GM23338 (cell line): ENCODE results near the gene KLHL36. TPM values are rescaled to one million over a fixed set of nuclear protein-coding genes. Genes with fewer than 3 reads are reported as not detected.

ENCODE experiments used
- ATAC-seq: fragments of 200-7000 bp; cut with Tn5 transposase; 3 replicates; pipeline ENCODE4 v1.9.1; 2020
- DNase-seq: peaks from one replicate; pipeline ENCODE4 v3.0.0-alpha.2; 2015; ENCODE audit warnings: low spot score
- H2AFZ ChIP-seq: fragments of 200-600 bp; sonication (generic); 2 replicates; pipeline ENCODE4 v1.8.0; 2016; ENCODE audit warnings: antibody characterized with exemption, mild to moderate bottlenecking, moderate library complexity
- H3F3A ChIP-seq: fragments of 200-600 bp; sonication (generic); replicated peaks from 2 replicates; pipeline ENCODE4 v1.8.0; 2017; ENCODE audit warnings: antibody characterized with exemption, mixed run types, low read depth
- H3K27ac ChIP-seq: fragments of 200-600 bp; sonication (generic); 2 replicates; pipeline ENCODE4 v1.6.1; 2016; ENCODE audit warnings: low read depth
- H3K27me3 ChIP-seq: fragments of 200-600 bp; sonication (generic); 2 replicates; pipeline ENCODE4 v1.8.0; 2016; ENCODE audit warnings: mild to moderate bottlenecking, mixed run types, moderate library complexity; ENCODE audit not compliant: insufficient read depth
- H3K36me3 ChIP-seq: fragments of 200-600 bp; sonication (generic); 2 replicates; pipeline ENCODE4 v1.8.0; 2016; ENCODE audit warnings: mild to moderate bottlenecking; ENCODE audit not compliant: insufficient read depth
- H3K4me1 ChIP-seq: fragments of 200-600 bp; sonication (generic); 2 replicates; pipeline ENCODE4 v1.8.0; 2016; ENCODE audit warnings: mild to moderate bottlenecking, moderate library complexity; ENCODE audit not compliant: insufficient read depth
- H3K4me2 ChIP-seq: fragments of 200-600 bp; sonication (generic); 2 replicates; pipeline ENCODE4 v1.7.1; 2017; ENCODE audit warnings: mixed run types
- H3K4me3 ChIP-seq: fragments of 200-600 bp; sonication (generic); 2 replicates; pipeline ENCODE4 v1.6.1; 2016; ENCODE audit warnings: mixed run types
- H3K79me2 ChIP-seq: fragments of 200-600 bp; sonication (generic); replicated peaks from 2 replicates; pipeline ENCODE4 v1.8.0; 2017; ENCODE audit warnings: mild to moderate bottlenecking; ENCODE audit not compliant: insufficient read depth
- H3K9me2 ChIP-seq: fragments of 200-600 bp; sonication (generic); 2 replicates; pipeline ENCODE4 v1.8.0; 2017; ENCODE audit not compliant: insufficient read depth
- H4K20me1 ChIP-seq: fragments of 200-600 bp; sonication (generic); replicated peaks from 2 replicates; pipeline ENCODE4 v1.8.0; 2017; ENCODE audit warnings: mild to moderate bottlenecking; ENCODE audit not compliant: insufficient read depth
- H3K27ac Mint-ChIP-seq: 2 replicates; pipeline ENCODE4 v1.8.0; 2020; ENCODE audit warnings: inconsistent platforms, mild to moderate bottlenecking, moderate library complexity, mixed read lengths
- H3K27me3 Mint-ChIP-seq: 3 replicates; pipeline ENCODE4 v1.8.0; 2022; ENCODE audit warnings: low read depth, mild to moderate bottlenecking, moderate library complexity, mixed read lengths, inconsistent platforms; ENCODE audit not compliant: insufficient read depth, poor library complexity
- H3K36me3 Mint-ChIP-seq: 3 replicates; pipeline ENCODE4 v1.8.0; 2021; ENCODE audit warnings: low read depth, mild to moderate bottlenecking, inconsistent platforms, moderate library complexity, mixed read lengths
- H3K4me1 Mint-ChIP-seq: 3 replicates; pipeline ENCODE4 v1.8.0; 2020; ENCODE audit warnings: mild to moderate bottlenecking, inconsistent platforms, mixed read lengths
- H3K4me3 Mint-ChIP-seq: 3 replicates; pipeline ENCODE4 v1.8.0; 2021; ENCODE audit warnings: moderate library complexity, mild to moderate bottlenecking, inconsistent platforms, mixed read lengths
- H3K9me3 Mint-ChIP-seq: 3 replicates; pipeline ENCODE4 v1.8.0; 2020; ENCODE audit warnings: moderate library complexity, mild to moderate bottlenecking, inconsistent platforms, mixed read lengths
- CREB1 ChIP-seq: fragments of 250-450 bp; sonication (Bioruptor Pico); IDR thresholded peaks from 2 replicates; pipeline ENCODE4 v1.5.0; 2020; ENCODE audit warnings: low read depth, mild to moderate bottlenecking, moderate library complexity
- ETS1 ChIP-seq: IDR thresholded peaks from 2 replicates; pipeline ENCODE4 v1.6.1; 2016; ENCODE audit warnings: antibody characterized with exemption
- EZH2 ChIP-seq: fragments of 200-600 bp; sonication (generic); IDR thresholded peaks from one replicate; pipeline ENCODE4 v1.8.0; 2017; ENCODE audit warnings: antibody characterized with exemption, mild to moderate bottlenecking, low read depth; ENCODE audit not compliant: unreplicated experiment
- EZH2phosphoT487 ChIP-seq: fragments of 200-600 bp; sonication (generic); IDR thresholded peaks from one replicate; pipeline ENCODE4 v1.8.1; 2018; ENCODE audit warnings: antibody characterized with exemption; ENCODE audit not compliant: unreplicated experiment
- JUNB ChIP-seq: IDR thresholded peaks from one replicate; pipeline ENCODE4 v1.6.1; 2016; ENCODE audit warnings: antibody characterized with exemption; ENCODE audit not compliant: unreplicated experiment
- NANOG ChIP-seq: IDR thresholded peaks from 2 replicates; pipeline ENCODE4 v1.6.1; 2016; ENCODE audit warnings: antibody characterized with exemption, borderline replicate concordance
- POLR2AphosphoS5 ChIP-seq: IDR thresholded peaks from 2 replicates; pipeline ENCODE4 v1.6.1; 2016; ENCODE audit warnings: antibody characterized with exemption, low read depth
- STAT1 ChIP-seq: IDR thresholded peaks from one replicate; pipeline ENCODE4 v1.6.1; 2016; ENCODE audit warnings: antibody characterized with exemption; ENCODE audit not compliant: unreplicated experiment
- ZNF114 ChIP-seq: fragments of 250-450 bp; sonication (Bioruptor Pico); IDR thresholded peaks from 2 replicates; pipeline ENCODE4 v1.5.0; 2020; ENCODE audit warnings: mild to moderate bottlenecking, moderate library complexity
- ZNF331 ChIP-seq: fragments of 250-450 bp; sonication (Bioruptor Pico); IDR thresholded peaks from 2 replicates; pipeline ENCODE4 v1.5.0; 2020; ENCODE audit warnings: low read depth, mild to moderate bottlenecking, moderate library complexity
- ZNF462 ChIP-seq: fragments of 250-450 bp; sonication (Bioruptor Pico); IDR thresholded peaks from 2 replicates; pipeline ENCODE4 v1.5.0; 2020; ENCODE audit warnings: mild to moderate bottlenecking, moderate library complexity
- polyA plus RNA-seq: library from polyadenylated mRNA; unstranded; fragments of >200 nt; fragmentation: Nextera tagmentation; extraction: Ambion mirVana; gene quantifications from 2 replicates; pipeline ENCODE4 v1.2.1, GENCODE V29; 2016
- total RNA-seq: library from RNA; depleted of rRNA; stranded (reverse); fragments of >200 nt; shearing (Covaris generic); gene quantifications from 2 replicates; pipeline ENCODE4 v1.2.3, GENCODE V29; 2014
- TF ChIP-seq, protein P1 (sequence below), 2 experiments: fragments of 200-600 bp in 1 of 2; sonication (generic) in 1 of 2; conservative IDR thresholded peaks; 2 replicates each; pipeline versions ENCODE4 v1.5.1 to v1.6.1; 2016 to 2017; ENCODE audit warnings: antibody characterized with exemption in 2 of 2, low read depth in 2 of 2, mild to moderate bottlenecking in 2 of 2, moderate library complexity in 1 of 2
- TF ChIP-seq, protein P2 (sequence below): IDR thresholded peaks from one replicate; pipeline ENCODE4 v1.6.1; 2018; ENCODE audit warnings: antibody characterized with exemption; ENCODE audit not compliant: unreplicated experiment

The KLHL36 gene
- total and polyA plus RNA-seq, 2 experiments from 2014 or later, result 13.4 to 70.4 TPM

DNA sequence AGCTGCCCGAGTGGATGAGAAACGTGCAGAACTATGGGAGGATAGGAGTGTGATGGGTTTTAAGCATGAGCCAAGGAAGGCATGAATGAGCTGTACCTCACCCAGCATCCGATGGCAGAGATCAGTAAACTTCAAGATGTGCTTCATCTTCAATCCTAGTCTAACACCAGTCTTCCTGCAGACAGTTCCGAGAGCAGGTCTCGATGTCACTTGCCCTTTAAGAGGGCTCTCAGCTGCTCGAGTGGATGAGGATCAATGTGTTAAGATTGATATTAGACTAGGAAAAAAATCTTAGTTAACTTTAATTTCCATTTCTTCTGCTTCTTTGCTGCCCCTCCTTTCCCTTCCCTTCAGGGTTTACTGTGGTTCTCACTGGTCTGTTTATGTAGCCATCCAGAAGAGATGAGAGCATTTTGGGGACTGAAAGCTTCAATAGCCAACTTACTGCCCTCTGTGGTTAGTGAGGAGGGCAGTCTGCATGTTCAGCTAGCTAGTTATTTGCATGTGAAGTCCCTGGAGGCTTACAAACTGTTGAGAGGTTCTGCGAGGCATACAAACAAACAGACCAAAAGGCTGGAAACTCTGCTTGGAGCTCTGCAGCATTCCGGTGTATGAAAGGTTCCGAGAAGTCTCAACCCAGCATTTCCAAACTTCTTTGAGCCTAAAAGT, 15.3 kb downstream of the KLHL36 start:
- ATAC-seq, result peak; percentile 39
- H3K4me1 ChIP-seq, result peaks cover 34% of the 10 kb centered on the region
- H3K27ac Mint-ChIP-seq, result no peak overlapping the region; the same call in 1 of the 2 replicates
- no peak overlapping the region for H3K4me3 ChIP-seq
- H3K4me1 Mint-ChIP-seq, result peaks cover 39% of the 10 kb centered on the region
- H3K27me3 ChIP-seq, result no peaks in the 10 kb centered on the region
- H4K20me1 ChIP-seq, result no peaks in the 10 kb centered on the region
- H3K4me3 Mint-ChIP-seq, result no peak overlapping the region
- H2AFZ ChIP-seq, result no peak overlapping the region
- no peaks in the 10 kb centered on the region for H3K79me2 ChIP-seq
- peaks cover 8% of the 10 kb centered on the region; the same call in 1 of the 2 replicates for H3F3A ChIP-seq
- no peak overlapping the region; the same call in 1 of the 2 replicates for H3K27ac ChIP-seq
- H3K9me3 Mint-ChIP-seq, result no peaks in the 10 kb centered on the region; the same call in 2 of the 3 replicates
- H3K36me3 Mint-ChIP-seq, result peaks cover 31% of the 10 kb centered on the region
- DNase-seq, result no peak
- H3K27me3 Mint-ChIP-seq, result peaks cover 13% of the 10 kb centered on the region
- 0 out of 2 replicates have a peak overlapping the region, but pooled peaks have one; percentile 12 for H3K4me2 ChIP-seq
- 0 out of 2 replicates have a peak, but pooled peaks cover 4% of the 10 kb centered on the region for H3K9me2 ChIP-seq
- TF ChIP-seq EZH2phosphoT487 (no peak), ZNF114 (CRISPR knock-in tag) (no peak), EZH2 (no peak), ZNF462 (no peak), ETS1 (no peak), CREB1 (CRISPR knock-in tag) (no peak), NANOG (no peak), POLR2AphosphoS5 (no peak), ZNF331 (no peak), STAT1 (no peak), JUNB (no peak)
- TF ChIP-seq, protein P1, sequence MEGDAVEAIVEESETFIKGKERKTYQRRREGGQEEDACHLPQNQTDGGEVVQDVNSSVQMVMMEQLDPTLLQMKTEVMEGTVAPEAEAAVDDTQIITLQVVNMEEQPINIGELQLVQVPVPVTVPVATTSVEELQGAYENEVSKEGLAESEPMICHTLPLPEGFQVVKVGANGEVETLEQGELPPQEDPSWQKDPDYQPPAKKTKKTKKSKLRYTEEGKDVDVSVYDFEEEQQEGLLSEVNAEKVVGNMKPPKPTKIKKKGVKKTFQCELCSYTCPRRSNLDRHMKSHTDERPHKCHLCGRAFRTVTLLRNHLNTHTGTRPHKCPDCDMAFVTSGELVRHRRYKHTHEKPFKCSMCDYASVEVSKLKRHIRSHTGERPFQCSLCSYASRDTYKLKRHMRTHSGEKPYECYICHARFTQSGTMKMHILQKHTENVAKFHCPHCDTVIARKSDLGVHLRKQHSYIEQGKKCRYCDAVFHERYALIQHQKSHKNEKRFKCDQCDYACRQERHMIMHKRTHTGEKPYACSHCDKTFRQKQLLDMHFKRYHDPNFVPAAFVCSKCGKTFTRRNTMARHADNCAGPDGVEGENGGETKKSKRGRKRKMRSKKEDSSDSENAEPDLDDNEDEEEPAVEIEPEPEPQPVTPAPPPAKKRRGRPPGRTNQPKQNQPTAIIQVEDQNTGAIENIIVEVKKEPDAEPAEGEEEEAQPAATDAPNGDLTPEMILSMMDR (conservative IDR thresholded peaks at IDR 0.05; ENCODE audit: low read depth in 2 of 2), result no peak
- TF ChIP-seq, protein P2, sequence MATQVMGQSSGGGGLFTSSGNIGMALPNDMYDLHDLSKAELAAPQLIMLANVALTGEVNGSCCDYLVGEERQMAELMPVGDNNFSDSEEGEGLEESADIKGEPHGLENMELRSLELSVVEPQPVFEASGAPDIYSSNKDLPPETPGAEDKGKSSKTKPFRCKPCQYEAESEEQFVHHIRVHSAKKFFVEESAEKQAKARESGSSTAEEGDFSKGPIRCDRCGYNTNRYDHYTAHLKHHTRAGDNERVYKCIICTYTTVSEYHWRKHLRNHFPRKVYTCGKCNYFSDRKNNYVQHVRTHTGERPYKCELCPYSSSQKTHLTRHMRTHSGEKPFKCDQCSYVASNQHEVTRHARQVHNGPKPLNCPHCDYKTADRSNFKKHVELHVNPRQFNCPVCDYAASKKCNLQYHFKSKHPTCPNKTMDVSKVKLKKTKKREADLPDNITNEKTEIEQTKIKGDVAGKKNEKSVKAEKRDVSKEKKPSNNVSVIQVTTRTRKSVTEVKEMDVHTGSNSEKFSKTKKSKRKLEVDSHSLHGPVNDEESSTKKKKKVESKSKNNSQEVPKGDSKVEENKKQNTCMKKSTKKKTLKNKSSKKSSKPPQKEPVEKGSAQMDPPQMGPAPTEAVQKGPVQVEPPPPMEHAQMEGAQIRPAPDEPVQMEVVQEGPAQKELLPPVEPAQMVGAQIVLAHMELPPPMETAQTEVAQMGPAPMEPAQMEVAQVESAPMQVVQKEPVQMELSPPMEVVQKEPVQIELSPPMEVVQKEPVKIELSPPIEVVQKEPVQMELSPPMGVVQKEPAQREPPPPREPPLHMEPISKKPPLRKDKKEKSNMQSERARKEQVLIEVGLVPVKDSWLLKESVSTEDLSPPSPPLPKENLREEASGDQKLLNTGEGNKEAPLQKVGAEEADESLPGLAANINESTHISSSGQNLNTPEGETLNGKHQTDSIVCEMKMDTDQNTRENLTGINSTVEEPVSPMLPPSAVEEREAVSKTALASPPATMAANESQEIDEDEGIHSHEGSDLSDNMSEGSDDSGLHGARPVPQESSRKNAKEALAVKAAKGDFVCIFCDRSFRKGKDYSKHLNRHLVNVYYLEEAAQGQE, result no peak
- no peaks in the 10 kb centered on the region for H3K36me3 ChIP-seq
